NB4 (cell line): ENCODE results near the gene DNAAF5.
A peak's percentile ranks its signal among the peaks of the same experiment; 100 is the strongest.

ENCODE experiments used
- DNase-seq: peaks from one replicate; pipeline ENCODE4 v3.0.0; 2010; ENCODE audit warnings: low read depth
- H3K4me3 ChIP-seq: one replicate; pipeline ENCODE4 v1.5.1; 2011; ENCODE audit warnings: mild to moderate bottlenecking, low read depth, low read length, moderate library complexity
- CTCF ChIP-seq: IDR thresholded peaks from one replicate; pipeline ENCODE4 v1.5.1; 2012; ENCODE audit warnings: low read depth, low read length
- MAX ChIP-seq: IDR thresholded peaks from 2 replicates; pipeline ENCODE4 v1.6.1; 2011; ENCODE audit warnings: low read depth, low read length
- MYC ChIP-seq: IDR thresholded peaks from 2 replicates; pipeline ENCODE4 v1.6.1; 2011; ENCODE audit warnings: low read depth, low read length
- POLR2A ChIP-seq: IDR thresholded peaks from 2 replicates; pipeline ENCODE4 v1.6.1; 2011; ENCODE audit warnings: mild to moderate bottlenecking; ENCODE audit not compliant: insufficient read length; ENCODE audit errors: extremely low read depth

DNAAF5 gene

GRCh38 chr7:772005-772294, 45.5 kb downstream of the DNAAF5 start:
- no peak overlapping the region for H3K4me3 ChIP-seq
- no peak for DNase-seq
- TF ChIP-seq MAX (no peak), MYC (no peak)

GRCh38 chr7:772392-772791, 45.9 kb downstream of the DNAAF5 start:
- DNase-seq = no peak
- TF ChIP-seq POLR2A = no peak
- no peak for TF ChIP-seq CTCF
- no peak for TF ChIP-seq MAX
- no peak for TF ChIP-seq MYC
- no peak overlapping the region for H3K4me3 ChIP-seq

- TF ChIP-seq MAX (no peak), MYC (no peak), POLR2A (no peak), CTCF (no peak)
- no peak for DNase-seq
- no peak overlapping the region for H3K4me3 ChIP-seq
Observed at GRCh38 chr7:772861-773621, 46.5 kb downstream of the DNAAF5 start.

- no peak overlapping the region for H3K4me3 ChIP-seq
- DNase-seq = no peak
- no peak for TF ChIP-seq MAX
- TF ChIP-seq CTCF = no peak
- TF ChIP-seq MYC = no peak
- TF ChIP-seq POLR2A = no peak
Observed at GRCh38 chr7:773622-773915, 47.1 kb downstream of the DNAAF5 start.

- DNase-seq = peak; percentile 38
- H3K4me3 ChIP-seq = no peak overlapping the region
- TF ChIP-seq CTCF (peak; percentile 33), POLR2A (no peak), MAX (no peak), MYC (no peak)
Observed at GRCh38 chr7:774161-775109, 47.9 kb downstream of the DNAAF5 start.

- TF ChIP-seq MAX (no peak), MYC (no peak), CTCF (no peak), POLR2A (no peak)
- no peak for DNase-seq
- H3K4me3 ChIP-seq = no peak overlapping the region
Observed at GRCh38 chr7:776381-776780, 49.9 kb downstream of the DNAAF5 start.
